HL-60 (cell line): ENCODE results near the gene HASPIN.

Experiments used
- GABPA ChIP-seq: IDR thresholded peaks from 2 replicates; pipeline ENCODE4 v1.6.1; 2012; ENCODE audit warnings: low read depth
- TF ChIP-seq, protein P1 (sequence below): IDR thresholded peaks from one replicate; pipeline ENCODE4 v1.5.1; 2011; ENCODE audit warnings: low read length, control low read depth, inconsistent platforms; ENCODE audit not compliant: insufficient read depth

DNA sequence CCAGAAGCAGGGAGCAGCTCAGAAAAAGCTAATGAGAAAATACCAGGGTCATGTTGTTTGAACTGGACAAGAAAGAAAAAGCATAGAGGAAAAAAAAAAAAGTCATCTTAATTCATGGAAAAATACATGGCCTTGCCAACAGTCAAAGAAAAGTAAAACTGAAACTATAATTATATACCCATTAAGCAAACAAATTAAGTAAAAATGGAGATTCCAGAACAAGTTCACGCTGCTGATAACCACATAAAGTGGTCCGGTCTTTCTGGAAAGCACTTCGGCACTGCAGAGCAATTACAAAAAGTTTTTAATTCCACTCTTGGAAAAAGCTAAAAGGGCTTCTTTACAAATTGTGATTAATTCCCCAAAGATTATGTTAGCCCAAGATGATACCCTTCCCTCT is 15.3 kb upstream of the HASPIN start:
- TF ChIP-seq, protein P1, sequence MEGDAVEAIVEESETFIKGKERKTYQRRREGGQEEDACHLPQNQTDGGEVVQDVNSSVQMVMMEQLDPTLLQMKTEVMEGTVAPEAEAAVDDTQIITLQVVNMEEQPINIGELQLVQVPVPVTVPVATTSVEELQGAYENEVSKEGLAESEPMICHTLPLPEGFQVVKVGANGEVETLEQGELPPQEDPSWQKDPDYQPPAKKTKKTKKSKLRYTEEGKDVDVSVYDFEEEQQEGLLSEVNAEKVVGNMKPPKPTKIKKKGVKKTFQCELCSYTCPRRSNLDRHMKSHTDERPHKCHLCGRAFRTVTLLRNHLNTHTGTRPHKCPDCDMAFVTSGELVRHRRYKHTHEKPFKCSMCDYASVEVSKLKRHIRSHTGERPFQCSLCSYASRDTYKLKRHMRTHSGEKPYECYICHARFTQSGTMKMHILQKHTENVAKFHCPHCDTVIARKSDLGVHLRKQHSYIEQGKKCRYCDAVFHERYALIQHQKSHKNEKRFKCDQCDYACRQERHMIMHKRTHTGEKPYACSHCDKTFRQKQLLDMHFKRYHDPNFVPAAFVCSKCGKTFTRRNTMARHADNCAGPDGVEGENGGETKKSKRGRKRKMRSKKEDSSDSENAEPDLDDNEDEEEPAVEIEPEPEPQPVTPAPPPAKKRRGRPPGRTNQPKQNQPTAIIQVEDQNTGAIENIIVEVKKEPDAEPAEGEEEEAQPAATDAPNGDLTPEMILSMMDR, result no peak
- TF ChIP-seq GABPA, result no peak
